Suprapubic skin (tissue), 4 donors: ENCODE results near the gene FKBP10. TPM values are rescaled to one million over a fixed set of nuclear protein-coding genes. Genes with fewer than 3 reads are reported as not detected.

ENCODE experiments used
- DNase-seq, 2 donors: peaks; one replicate each; pipeline ENCODE4 v3.0.0-alpha.2; 2019; ENCODE audit warnings: low spot score in 2 of 2
- H3K27ac ChIP-seq: fragments of 200-600 bp; sonication (generic); one replicate; pipeline ENCODE4 v1.5.1; 2019
- H3K27me3 ChIP-seq: fragments of 200-600 bp; sonication (generic); one replicate; pipeline ENCODE4 v1.5.1; 2019
- H3K36me3 ChIP-seq: fragments of 200-600 bp; sonication (generic); one replicate; pipeline ENCODE4 v1.5.1; 2019
- H3K4me1 ChIP-seq: fragments of 200-600 bp; sonication (generic); one replicate; pipeline ENCODE4 v1.5.1; 2019
- H3K4me3 ChIP-seq: fragments of 200-600 bp; sonication (generic); one replicate; pipeline ENCODE4 v1.5.1; 2019; ENCODE audit warnings: mild to moderate bottlenecking
- H3K9me3 ChIP-seq: fragments of 200-600 bp; sonication (generic); one replicate; pipeline ENCODE4 v1.5.1; 2019
- CTCF ChIP-seq, 2 donors: fragments of 200-600 bp in 1 of 2; fragments of 450-650 bp in 1 of 2; sonication (generic) in 1 of 2; IDR thresholded peaks; one replicate each; pipeline ENCODE4 v1.5.1; 2016 to 2019; ENCODE audit warnings: antibody characterized with exemption in 2 of 2, mild to moderate bottlenecking in 1 of 2, moderate library complexity in 1 of 2
- EP300 ChIP-seq: sonication (generic); formaldehyde crosslinking; IDR thresholded peaks from one replicate; pipeline ENCODE4 v1.6.1; 2017; ENCODE audit warnings: antibody characterized with exemption
- POLR2A ChIP-seq, 2 donors: fragments of 450-650 bp; IDR thresholded peaks; one replicate each; pipeline ENCODE4 v1.6.1; 2017; ENCODE audit warnings: antibody characterized with exemption in 2 of 2, mild to moderate bottlenecking in 2 of 2, moderate library complexity in 2 of 2
- POLR2AphosphoS5 ChIP-seq, 3 donors: sonication (generic); formaldehyde crosslinking; IDR thresholded peaks; one replicate each; pipeline ENCODE4 v1.6.1; 2017; ENCODE audit warnings: antibody characterized with exemption in 3 of 3
- WGBS: methylation state at CpG from one replicate; pipeline ENCODE4 v1.1.5; 2018; 5-methylcytosine and 5-hydroxymethylcytosine counted together
- total RNA-seq, 4 donors: library from RNA; depleted of rRNA; stranded (reverse); fragments of >200 nt; gene quantifications; one replicate each; pipeline ENCODE4 v1.1.0, GENCODE V29; 2016

Gene FKBP10
- total RNA-seq, 4 donors from 2014 or later, result 11.7 to 14.8 (median 12.4) TPM

- Histone ChIP-seq H3K27me3 (no peaks in the 10 kb centered on the region), H3K4me1 (peaks cover 80% of the 10 kb centered on the region), H3K4me3 (peak overlapping the region; percentile 97), H3K9me3 (no peaks in the 10 kb centered on the region), H3K27ac (peak overlapping the region; percentile 100), H3K36me3 (no peaks in the 10 kb centered on the region)
- no peak for DNase-seq
- 27% methylated on average over 6 of the region's 6 CpGs for WGBS
- no peak for TF ChIP-seq CTCF (IDR thresholded peaks at IDR 0.05)
- TF ChIP-seq EP300, result no peak
- TF ChIP-seq POLR2AphosphoS5 (IDR thresholded peaks at IDR 0.05), result no peak
- no peak for TF ChIP-seq POLR2A (IDR thresholded peaks at IDR 0.05)
Observed at GRCh38 chr17:41784207-41784744, 28.5 kb upstream of the FKBP10 start.

- DNase-seq, result no peak
- H3K9me3 ChIP-seq, result no peaks in the 10 kb centered on the region
- H3K4me3 ChIP-seq, result peak overlapping the region; percentile 97
- no peaks in the 10 kb centered on the region for H3K27me3 ChIP-seq
- 12% methylated on average over 13 of the region's 13 CpGs for WGBS
- no peaks in the 10 kb centered on the region for H3K36me3 ChIP-seq
- H3K4me1 ChIP-seq, result peaks cover 80% of the 10 kb centered on the region
- peak overlapping the region; percentile 100 for H3K27ac ChIP-seq
- TF ChIP-seq CTCF (IDR thresholded peaks at IDR 0.05), result no peak
- TF ChIP-seq POLR2A (IDR thresholded peaks at IDR 0.05), result no peak
- TF ChIP-seq EP300, result no peak
- no peak for TF ChIP-seq POLR2AphosphoS5 (IDR thresholded peaks at IDR 0.05)
Observed at GRCh38 chr17:41785091-41785858, 27.5 kb upstream of the FKBP10 start.

GRCh38 chr17:41785859-41786226 lies 27.0 kb upstream of the FKBP10 start:
- DNase-seq, result peak; percentile 85 to 90
- Histone ChIP-seq H3K4me1 (peaks cover 78% of the 10 kb centered on the region), H3K27me3 (no peaks in the 10 kb centered on the region), H3K27ac (peak overlapping the region; percentile 100), H3K9me3 (no peaks in the 10 kb centered on the region), H3K36me3 (no peaks in the 10 kb centered on the region), H3K4me3 (peak overlapping the region; percentile 97)
- 0% methylated on average over 11 of the region's 22 CpGs for WGBS
- TF ChIP-seq EP300 (no peak), CTCF (IDR thresholded peaks at IDR 0.05) (no peak), POLR2AphosphoS5 (IDR thresholded peaks at IDR 0.05) (peak in 2 of 3 donors; percentile 50 to 60)

GRCh38 chr17:41786227-41787020 lies 26.4 kb upstream of the FKBP10 start, which contains the start of gene JUP:
JUP (minus strand) TSS chr17:41786711; CDS start chr17:41771854, 14,857 bp downstream.
- H3K4me3 ChIP-seq, result peak within 1 kb of the TSS; percentile 97

More at GRCh38 chr17:41786227-41787020, 26.4 kb upstream of the FKBP10 start, which contains the start of gene JUP:
- no peaks in the 10 kb centered on the region for H3K27me3 ChIP-seq
- DNase-seq, result peak; percentile 99 to 100
- H3K9me3 ChIP-seq, result no peaks in the 10 kb centered on the region
- no peak for TF ChIP-seq EP300
- peak; percentile 27 to 58 for TF ChIP-seq CTCF (IDR thresholded peaks at IDR 0.05)
- peak; percentile 88 to 93 for TF ChIP-seq POLR2A (IDR thresholded peaks at IDR 0.05)
- TF ChIP-seq POLR2AphosphoS5 (IDR thresholded peaks at IDR 0.05), result peak in 2 of 3 donors; percentile 9 to 79
- WGBS, result 9% methylated on average over 6 of the region's 79 CpGs
- H3K27ac ChIP-seq, result peak within 1 kb of the TSS; percentile 100
- no peaks in the 10 kb centered on the region for H3K36me3 ChIP-seq
- H3K4me1 ChIP-seq, result peaks cover 78% of the 10 kb centered on the region
